PC-9 (cell line): ENCODE data around the gene FBXO10. TPM values are rescaled to one million over a fixed set of nuclear protein-coding genes. Genes with fewer than 3 reads are reported as not detected.
A peak's percentile ranks its signal among the peaks of the same experiment; 100 is the strongest.

Experiments
- BruUV-seq: library from RNA; stranded (reverse); fragments of 400-500 nt; replicated peaks from 2 replicates; lab custom pipeline; 2021; lab: Mats Ljungman, UMichigan
- CTCF ChIA-PET: fragments of 300-600 bp; sonication (Branson Sonifier 250); formaldehyde crosslinking; loops from one replicate; lab custom pipeline; 2022; ENCODE audit warnings: antibody characterized with exemption; lab: Charles Lee
- POLR2A ChIA-PET: fragments of 300-600 bp; sonication (Branson Sonifier 250); formaldehyde crosslinking; loops from one replicate; lab custom pipeline; 2022; ENCODE audit warnings: antibody characterized with exemption; ENCODE audit not compliant: unreplicated experiment; lab: Charles Lee
- DNase-seq, 2 experiments: peaks; one replicate each; pipeline versions ENCODE4 v3.0.0 to v3.0.0-alpha.2; 2015 to 2022; ENCODE audit warnings: mixed read lengths in 1 of 2
- H2AFZ ChIP-seq: fragments of 200-600 bp; sonication (generic); 2 replicates; pipeline ENCODE4 v1.8.1; 2017; ENCODE audit warnings: antibody characterized with exemption
- H3F3A ChIP-seq: fragments of 200-600 bp; sonication (generic); 2 replicates; pipeline ENCODE4 v1.8.1; 2017; ENCODE audit warnings: antibody characterized with exemption, mild to moderate bottlenecking, low read depth; ENCODE audit not compliant: insufficient read depth
- H3K27ac ChIP-seq: fragments of 200-600 bp; sonication (generic); 2 replicates; pipeline ENCODE4 v1.6.1; 2016; ENCODE audit warnings: mixed run types
- H3K27me3 ChIP-seq: fragments of 200-600 bp; sonication (generic); 2 replicates; pipeline ENCODE4 v1.6.1; 2016; ENCODE audit warnings: low read depth, mixed run types; ENCODE audit not compliant: insufficient read depth
- H3K36me3 ChIP-seq: fragments of 200-600 bp; sonication (generic); 2 replicates; pipeline ENCODE4 v1.6.1; 2016; ENCODE audit warnings: low read depth, mixed run types
- H3K4me1 ChIP-seq: fragments of 200-600 bp; sonication (generic); replicated peaks from 2 replicates; pipeline ENCODE4 v1.6.1; 2016; ENCODE audit warnings: mixed run types; ENCODE audit not compliant: insufficient read depth
- H3K4me2 ChIP-seq: fragments of 200-600 bp; sonication (generic); 2 replicates; pipeline ENCODE4 v1.6.1; 2017; ENCODE audit warnings: mixed run types
- H3K4me3 ChIP-seq: fragments of 200-600 bp; sonication (generic); 2 replicates; pipeline ENCODE4 v1.6.1; 2016; ENCODE audit warnings: mixed run types
- H3K79me2 ChIP-seq: fragments of 200-600 bp; sonication (generic); 2 replicates; pipeline ENCODE4 v1.6.1; 2017; ENCODE audit warnings: low read depth, mixed run types
- H3K9me2 ChIP-seq: fragments of 200-600 bp; sonication (generic); 2 replicates; pipeline ENCODE4 v1.8.1; 2017; ENCODE audit warnings: mild to moderate bottlenecking; ENCODE audit not compliant: insufficient read depth
- H3K9me3 ChIP-seq: fragments of 200-600 bp; sonication (generic); 2 replicates; pipeline ENCODE4 v1.8.1; 2016; ENCODE audit warnings: low read depth; ENCODE audit not compliant: insufficient read depth
- H4K20me1 ChIP-seq: fragments of 200-600 bp; sonication (generic); 2 replicates; pipeline ENCODE4 v1.8.1; 2017; ENCODE audit not compliant: insufficient read depth
- CTCF ChIP-seq: fragments of 200-600 bp; sonication (generic); conservative IDR thresholded peaks from 2 replicates; pipeline ENCODE4 v1.6.1; 2017; ENCODE audit warnings: mixed run types, antibody characterized with exemption, mild to moderate bottlenecking, moderate library complexity
- EZH2 ChIP-seq: fragments of 200-600 bp; sonication (generic); IDR thresholded peaks from 2 replicates; pipeline ENCODE4 v1.8.0; 2017; ENCODE audit warnings: antibody characterized with exemption, low read depth
- intact Hi-C: fragments of 100-400 bp; cut with micrococcal nuclease; formaldehyde crosslinking; loops from one replicate; pipeline ENCODE4 v1.10.0; 2022; ENCODE audit not compliant: unreplicated experiment
- total RNA-seq: library from RNA; stranded (reverse); gene quantifications from 2 replicates; pipeline ENCODE4 v1.2.3, GENCODE V29; 2021

The FBXO10 gene
- total RNA-seq, 1 experiment from 2014 or later = 3.7 TPM

- Histone ChIP-seq H3K27ac (no peak overlapping the region), H4K20me1 (no peaks in the 10 kb centered on the region), H3K36me3 (no peaks in the 10 kb centered on the region), H3K9me2 (no peaks in the 10 kb centered on the region), H3K79me2 (no peaks in the 10 kb centered on the region), H3K4me2 (no peak overlapping the region), H2AFZ (no peak overlapping the region), H3K27me3 (no peaks in the 10 kb centered on the region), H3K9me3 (no peaks in the 10 kb centered on the region), H3K4me1 (no peaks in the 10 kb centered on the region), H3K4me3 (no peak overlapping the region), H3F3A (no peaks in the 10 kb centered on the region)
- intact Hi-C loops = no loop called here
- BruUV-seq = no TSS peak
- CTCF ChIA-PET = no interaction called here
- TF ChIP-seq EZH2 (no peak), CTCF (no peak)
- POLR2A ChIA-PET = no interaction called here
- DNase-seq = no peak
Observed at GRCh38 chr9:37619806-37620205, 43.6 kb upstream of the FBXO10 start.

- Histone ChIP-seq H3K4me3 (no peak overlapping the region), H3K9me3 (no peaks in the 10 kb centered on the region), H3K27ac (no peak overlapping the region), H3K27me3 (no peaks in the 10 kb centered on the region), H3K36me3 (no peaks in the 10 kb centered on the region), H3K4me2 (no peak overlapping the region), H2AFZ (no peak overlapping the region), H4K20me1 (no peaks in the 10 kb centered on the region), H3K79me2 (no peaks in the 10 kb centered on the region), H3F3A (no peaks in the 10 kb centered on the region), H3K4me1 (no peaks in the 10 kb centered on the region), H3K9me2 (no peaks in the 10 kb centered on the region)
- no peak for DNase-seq
- intact Hi-C loops = no loop called here
- CTCF ChIA-PET = no interaction called here
- TF ChIP-seq CTCF (no peak), EZH2 (no peak)
- POLR2A ChIA-PET = no interaction called here
- BruUV-seq = no TSS peak
Observed at GRCh38 chr9:37618817-37619216, 42.6 kb upstream of the FBXO10 start.

- H2AFZ ChIP-seq = no peak overlapping the region
Observed at GRCh38 chr9:37617832-37618231, 41.7 kb upstream of the FBXO10 start.

More at GRCh38 chr9:37617832-37618231, 41.7 kb upstream of the FBXO10 start:
- Histone ChIP-seq H3K9me3 (no peaks in the 10 kb centered on the region), H3F3A (no peaks in the 10 kb centered on the region), H3K27me3 (no peaks in the 10 kb centered on the region), H3K9me2 (no peaks in the 10 kb centered on the region), H4K20me1 (no peaks in the 10 kb centered on the region), H3K4me2 (no peak overlapping the region), H3K4me1 (no peaks in the 10 kb centered on the region), H3K36me3 (no peaks in the 10 kb centered on the region), H3K27ac (no peak overlapping the region), H3K4me3 (no peak overlapping the region), H3K79me2 (no peaks in the 10 kb centered on the region)
- no TSS peak for BruUV-seq
- ChIA-PET POLR2A (no interaction called here), CTCF (no interaction called here)
- TF ChIP-seq CTCF (no peak), EZH2 (no peak)
- intact Hi-C loops = no loop called here
- DNase-seq = peak in 1 of 2 experiments; percentile 36
